Measurements from ENCODE around the gene TADA2A.

- TF ChIP-seq ZNF274 (IDR thresholded peaks at IDR 0.05; ENCODE audit: low read depth, low read length) (no peak), SUZ12 (IDR thresholded peaks at IDR 0.05; ENCODE audit: extremely low read depth, insufficient read depth, insufficient read length) (no peak)
These were observed 591 bp upstream of the TADA2A start for GRCh38 chr17:37405955-37406634.

Data from NT2/D1 (cell line).